Measurements from ENCODE around the gene FUT9.
"Not testable (repeated sequence)": the region's sequence is repeated elsewhere in the genome, so short reads cannot be mapped to it uniquely, and the experiment has no call there.

Gene FUT9

DNA sequence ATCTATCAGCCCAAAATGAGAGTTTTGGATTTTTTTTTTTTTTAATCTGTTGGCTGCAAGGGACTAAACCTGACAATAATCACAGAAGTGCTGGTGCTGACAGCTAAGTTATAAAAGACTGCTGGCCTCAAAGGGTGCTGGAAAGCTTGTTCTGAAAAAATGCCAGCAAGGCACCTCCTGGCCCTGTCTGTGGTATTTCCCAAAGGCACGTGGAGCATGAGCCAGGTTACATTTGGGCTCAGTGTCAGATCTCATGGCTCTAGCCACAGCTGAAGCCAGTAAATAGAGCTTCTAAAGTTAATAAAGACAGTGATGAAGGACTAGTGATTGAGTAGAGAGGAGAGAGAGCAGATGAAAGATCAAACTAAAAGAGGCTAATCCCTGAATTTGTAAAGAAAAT lies 178.9 kb downstream of the FUT9 start:
- DNase-seq = no peak

DNA sequence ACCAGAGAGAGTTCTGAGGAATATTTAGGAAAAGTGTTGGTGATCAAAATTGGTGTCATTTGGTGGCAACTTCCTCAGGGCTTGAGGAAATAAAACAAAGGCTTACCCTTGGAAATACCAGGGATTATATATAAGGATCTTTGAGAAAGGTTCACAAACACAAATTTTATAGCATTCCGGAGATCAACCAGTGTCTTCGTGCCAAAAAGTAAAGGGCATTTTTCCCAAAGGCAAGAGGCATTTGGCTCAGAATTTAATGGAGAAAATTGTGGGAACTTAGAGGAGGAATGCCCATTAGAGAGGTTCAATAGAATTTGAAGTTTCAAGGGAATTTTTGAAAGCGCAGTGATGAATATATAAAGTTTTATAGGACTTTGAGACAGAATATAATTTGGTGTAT lies 179.5 kb downstream of the FUT9 start:
- no peak for DNase-seq

DNA sequence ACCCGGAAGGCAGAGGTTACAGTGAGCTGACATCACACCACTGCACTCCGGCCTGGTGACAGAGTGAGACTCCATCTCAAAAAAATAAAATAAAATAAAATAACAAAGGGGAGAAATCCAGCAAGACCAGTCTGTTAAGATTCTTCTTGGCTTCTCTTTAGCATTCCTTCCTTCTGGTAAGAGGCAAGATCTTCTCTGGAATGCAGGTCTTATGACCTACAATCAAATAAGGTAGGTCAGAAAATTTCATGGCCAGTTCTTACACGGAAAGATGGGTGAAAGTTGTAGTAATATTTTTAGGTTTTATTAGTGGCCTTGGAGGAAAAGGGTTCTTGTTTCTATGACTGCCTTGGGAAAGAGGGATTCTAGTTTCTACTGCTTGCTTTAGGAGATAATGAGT lies 180.9 kb downstream of the FUT9 start:
- no peak for DNase-seq

DNA sequence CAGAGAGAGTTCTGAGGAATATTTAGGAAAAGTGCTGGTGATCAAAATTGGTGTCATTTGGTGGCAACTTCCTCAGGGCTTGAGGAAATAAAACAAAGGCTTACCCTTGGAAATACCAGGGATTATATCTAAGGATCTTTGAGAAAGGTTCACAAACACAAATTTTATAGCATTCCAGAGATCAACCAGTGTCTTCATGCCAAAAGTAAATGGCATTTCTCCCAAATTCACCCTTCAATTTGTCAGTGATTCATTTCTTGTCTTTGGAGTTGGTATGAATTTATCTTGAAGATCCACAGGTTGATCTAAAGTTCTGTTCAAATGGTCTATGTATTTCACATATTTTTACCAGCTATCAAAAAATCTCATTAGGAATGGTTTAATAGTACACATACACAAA lies 181.5 kb downstream of the FUT9 start:
- DNase-seq = no peak

DNA sequence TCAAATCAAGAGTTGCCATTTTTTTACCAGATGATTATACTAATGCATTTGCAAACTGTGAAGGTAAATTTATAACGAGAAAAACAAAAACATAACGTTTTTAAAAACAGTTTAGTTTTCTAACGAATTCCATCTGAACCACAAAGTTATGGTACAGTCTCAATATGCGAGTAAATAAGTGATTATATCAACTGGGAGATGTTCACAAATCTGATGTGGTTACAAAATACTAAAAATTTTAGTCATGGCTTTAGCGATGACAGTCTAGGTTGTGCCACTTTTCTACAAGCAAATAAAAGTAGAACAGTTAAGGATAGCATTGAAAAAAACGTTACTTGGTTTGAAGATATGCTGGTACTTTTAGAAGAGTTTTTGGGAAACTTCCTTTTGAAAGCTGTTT lies 186.8 kb downstream of the FUT9 start:
- DNase-seq = no peak

DNA sequence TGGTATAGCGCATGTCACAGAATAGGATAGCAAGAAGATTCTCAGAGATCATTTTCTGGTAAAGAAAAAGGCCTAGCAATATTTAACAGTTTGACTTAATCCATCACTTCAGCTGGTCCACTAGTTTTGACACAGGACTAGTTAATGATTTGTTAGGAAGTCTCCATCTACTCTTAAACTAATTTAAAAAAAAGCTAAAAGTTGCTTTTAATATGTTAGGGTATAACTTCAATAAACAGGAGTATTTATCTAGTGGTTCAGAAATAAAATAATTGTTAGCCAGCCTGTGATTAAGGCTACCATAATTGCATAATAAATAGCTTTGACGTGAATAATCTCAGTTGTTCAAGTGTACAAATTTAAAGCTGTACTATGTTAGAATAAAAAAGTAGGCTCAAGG lies 195.6 kb downstream of the FUT9 start:
- no peak for DNase-seq

DNA sequence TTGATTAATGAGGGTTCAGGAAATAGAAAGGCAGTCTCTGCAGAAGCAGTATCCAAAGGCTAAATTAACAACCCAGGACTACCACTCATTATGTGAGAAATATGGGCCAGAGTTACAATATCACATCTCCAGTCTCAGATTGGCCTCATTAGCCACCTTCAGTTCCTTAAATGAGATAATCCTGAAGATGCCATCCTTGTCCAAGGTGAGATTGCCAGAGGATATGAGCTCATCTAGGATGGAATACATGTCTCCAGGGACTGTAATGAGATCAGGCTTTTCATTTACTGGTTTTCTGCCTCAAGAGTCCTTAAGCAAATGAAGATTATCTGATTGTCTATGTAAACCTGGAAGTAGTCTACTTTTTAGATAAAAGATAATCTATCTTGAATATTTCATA lies 196.3 kb downstream of the FUT9 start:
- DNase-seq = no peak

DNA sequence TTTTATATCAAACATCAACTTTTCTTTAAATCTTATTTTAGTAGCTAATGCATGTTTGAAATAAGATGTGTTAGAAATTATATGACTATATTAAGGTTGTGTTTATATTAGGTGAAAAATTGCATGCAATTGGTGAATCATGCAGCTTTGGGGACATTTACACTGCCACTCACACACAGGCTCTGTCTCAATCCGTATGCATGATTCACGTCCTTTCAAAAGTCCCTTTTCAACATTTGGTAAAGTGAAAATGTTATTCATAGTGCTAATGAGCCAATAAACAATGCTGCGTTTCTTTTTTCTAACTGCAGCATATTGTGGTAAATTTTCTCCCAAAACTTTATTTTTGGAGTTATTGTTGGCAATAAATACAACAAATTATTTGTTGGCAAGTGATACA lies 198.0 kb downstream of the FUT9 start:
- DNase-seq = no peak

DNA sequence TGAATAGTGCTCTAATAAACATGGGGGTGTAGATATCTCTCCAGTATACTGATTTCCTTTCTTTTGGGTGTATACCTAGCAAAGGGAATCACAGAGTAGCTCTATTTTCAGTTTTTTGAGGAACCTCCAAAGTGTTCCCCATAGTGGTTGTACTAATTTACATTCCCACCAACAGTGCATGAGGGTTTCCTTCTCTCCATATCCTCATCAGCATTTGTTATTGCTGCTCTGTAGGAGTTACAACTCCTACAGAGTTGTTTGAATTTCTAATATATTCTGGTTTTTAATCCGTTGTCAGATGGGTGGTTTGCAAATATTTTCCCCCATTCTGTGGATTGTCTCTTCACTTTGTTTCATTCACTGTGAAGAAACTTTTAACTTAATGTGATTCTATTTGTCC lies 207.9 kb downstream of the FUT9 start:
- DNase-seq = no peak

DNA sequence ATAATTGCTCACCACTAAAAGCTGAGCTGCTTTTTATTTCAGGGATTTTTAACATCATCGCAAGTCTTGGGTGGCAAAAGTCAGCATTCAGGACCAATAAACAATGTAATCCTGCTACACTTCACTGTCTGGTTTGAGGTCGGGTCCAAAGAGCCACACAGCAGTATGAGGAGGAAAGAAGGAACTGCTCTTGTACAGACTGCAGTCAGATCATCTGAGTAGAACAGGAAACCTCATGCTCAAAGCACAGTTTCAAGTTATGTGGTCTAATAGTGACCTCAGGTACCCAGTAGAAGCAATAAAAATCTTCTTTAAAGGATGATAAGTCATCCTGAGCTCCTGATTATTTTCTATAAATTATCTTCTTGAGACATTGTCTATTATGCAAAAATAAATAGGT lies 211.4 kb downstream of the FUT9 start:
- no peak for DNase-seq

DNA sequence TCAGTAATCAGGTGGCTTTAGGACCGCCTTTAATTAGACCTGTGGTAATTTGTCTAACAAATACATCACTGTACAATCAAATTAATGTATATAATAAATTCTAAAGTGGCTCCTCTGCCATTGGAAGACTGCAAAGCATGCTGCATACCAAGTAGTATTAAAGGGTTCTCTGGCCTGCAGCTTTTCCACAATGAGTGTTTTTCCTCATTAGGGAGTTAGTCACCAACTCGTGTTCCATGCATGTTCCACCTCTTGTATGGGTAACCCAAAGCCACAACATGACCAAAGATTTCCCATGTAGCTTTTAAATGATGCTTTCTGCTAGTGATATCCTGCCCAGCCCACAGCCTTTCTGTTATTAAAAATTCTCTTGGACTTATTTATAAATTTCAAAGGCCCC lies 218.7 kb downstream of the FUT9 start:
- no peak for DNase-seq

DNA sequence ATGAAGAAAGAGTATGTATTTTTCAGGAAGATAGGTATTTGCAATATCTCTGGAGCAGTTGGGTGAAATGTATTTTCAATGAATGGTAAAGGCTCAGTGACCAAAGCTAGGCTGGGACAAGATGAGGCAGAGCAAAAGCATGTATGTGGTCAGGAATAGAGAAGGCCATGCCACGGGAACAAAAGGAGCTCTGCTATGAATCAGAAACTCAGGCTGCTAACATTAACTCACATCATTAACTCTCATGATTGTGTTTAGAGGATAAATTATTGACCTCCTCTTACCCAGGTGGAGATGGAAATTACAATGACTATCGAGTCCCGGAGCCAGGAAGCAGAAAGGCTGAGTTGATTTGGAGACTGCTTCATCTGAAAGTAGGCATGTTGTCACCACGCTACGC lies 220.2 kb downstream of the FUT9 start:
- DNase-seq = no peak

DNA sequence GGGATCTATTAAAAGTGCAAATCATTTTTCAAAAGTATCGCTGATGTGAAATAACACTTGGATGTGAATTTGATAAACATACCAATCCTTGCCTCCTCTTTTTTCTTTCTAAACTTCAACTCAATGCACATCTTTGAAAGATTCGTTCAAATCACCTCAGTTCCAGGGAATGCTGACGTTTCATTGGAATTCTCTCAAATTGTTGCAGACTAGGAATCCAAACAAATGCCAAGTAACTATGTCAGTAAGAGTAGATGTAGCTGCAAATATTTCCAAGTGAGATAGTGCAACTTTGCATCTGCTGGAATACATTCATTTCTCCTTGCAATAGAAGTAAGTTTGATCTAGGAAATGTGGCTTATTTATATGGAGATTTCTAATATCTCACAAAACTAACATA lies 220.7 kb downstream of the FUT9 start:
- no peak for DNase-seq

DNA sequence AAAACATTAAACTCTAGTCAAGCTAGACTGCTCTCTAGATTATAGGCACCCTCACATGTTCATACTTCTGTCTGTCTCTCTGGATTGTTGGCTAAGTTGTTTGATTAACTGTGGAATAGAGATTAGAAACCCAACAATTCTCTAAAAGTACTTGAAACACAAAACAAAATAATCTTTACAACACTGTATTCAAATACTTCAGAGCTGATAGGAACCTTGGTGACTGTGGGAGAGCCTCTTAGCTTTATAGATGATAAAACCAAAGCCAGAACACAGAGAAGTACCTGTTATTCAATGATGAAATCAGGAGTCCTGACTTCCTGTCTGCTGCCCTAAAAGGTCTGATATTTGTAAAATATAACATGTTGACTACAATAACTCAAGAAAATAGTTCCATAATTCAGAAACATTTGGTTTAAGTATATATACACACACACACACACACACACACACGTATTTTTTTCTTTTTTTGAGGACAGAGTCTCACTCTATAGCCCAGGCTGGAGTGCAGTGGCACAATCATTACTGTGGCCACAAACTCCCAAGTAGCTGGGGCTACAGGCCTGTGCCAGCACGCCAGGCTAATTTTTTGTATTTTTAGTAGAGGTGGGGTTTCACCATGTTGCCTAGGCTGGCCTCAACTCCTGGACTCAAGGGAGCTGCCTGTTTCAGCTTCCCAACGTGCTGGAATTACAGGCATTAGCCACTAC lies 222.0 kb downstream of the FUT9 start:
- DNase-seq = no peak

DNA sequence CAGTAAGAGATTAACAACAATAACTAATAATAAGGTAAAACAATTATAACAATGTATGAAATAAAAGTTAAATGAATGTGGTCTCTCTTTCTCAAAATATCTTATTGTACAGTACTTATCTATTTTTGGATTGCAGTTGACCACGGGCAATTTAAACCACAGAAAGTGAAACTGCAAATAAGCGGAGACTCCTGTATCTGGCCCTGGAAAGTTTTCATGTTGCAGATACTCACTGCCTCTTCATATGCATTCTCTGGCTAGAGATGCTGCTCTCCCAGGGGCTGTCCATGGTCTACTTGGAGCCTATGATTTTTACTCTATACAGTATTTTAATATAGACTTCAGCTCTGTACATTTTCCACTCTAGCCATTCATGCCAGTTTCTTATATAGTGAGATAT lies 230.8 kb downstream of the FUT9 start:
- no peak for DNase-seq

DNA sequence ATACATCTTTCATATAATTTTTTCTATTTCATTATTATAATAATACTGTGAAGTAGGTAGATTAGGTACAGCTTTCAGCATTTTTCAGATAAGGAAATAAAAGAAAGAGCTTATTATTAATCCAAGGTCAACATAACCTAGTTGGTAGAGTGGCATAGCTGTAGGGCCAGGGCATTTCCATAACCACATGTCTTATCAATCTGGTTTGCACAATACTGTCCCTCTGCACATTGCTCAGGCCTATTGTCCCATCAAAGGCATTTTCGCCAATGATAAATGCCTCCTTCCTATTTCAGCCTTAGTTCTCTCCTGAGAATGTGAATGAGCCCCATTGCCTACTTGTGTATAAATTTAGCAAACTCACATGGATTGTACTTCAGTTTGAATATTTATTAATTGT lies 234.0 kb downstream of the FUT9 start:
- DNase-seq = no peak

DNA sequence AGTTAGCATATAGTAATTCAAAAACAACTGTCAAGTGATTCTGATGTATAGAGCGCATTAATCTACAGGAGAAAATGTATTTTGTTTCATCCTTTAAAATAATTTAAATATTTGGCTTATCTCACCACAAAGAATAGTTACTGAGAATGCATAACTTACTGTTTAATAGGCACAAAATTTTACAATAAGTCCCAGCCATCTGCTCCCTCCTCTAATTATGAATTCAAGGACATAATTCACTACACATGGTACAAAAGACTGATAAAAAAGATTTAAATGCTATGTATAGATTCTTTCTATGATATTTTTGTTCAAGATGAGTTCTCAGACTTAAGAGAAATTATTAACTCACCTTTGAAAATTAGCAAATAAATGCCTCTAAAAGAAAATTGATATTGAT lies 242.0 kb downstream of the FUT9 start:
- DNase-seq = no peak

DNA sequence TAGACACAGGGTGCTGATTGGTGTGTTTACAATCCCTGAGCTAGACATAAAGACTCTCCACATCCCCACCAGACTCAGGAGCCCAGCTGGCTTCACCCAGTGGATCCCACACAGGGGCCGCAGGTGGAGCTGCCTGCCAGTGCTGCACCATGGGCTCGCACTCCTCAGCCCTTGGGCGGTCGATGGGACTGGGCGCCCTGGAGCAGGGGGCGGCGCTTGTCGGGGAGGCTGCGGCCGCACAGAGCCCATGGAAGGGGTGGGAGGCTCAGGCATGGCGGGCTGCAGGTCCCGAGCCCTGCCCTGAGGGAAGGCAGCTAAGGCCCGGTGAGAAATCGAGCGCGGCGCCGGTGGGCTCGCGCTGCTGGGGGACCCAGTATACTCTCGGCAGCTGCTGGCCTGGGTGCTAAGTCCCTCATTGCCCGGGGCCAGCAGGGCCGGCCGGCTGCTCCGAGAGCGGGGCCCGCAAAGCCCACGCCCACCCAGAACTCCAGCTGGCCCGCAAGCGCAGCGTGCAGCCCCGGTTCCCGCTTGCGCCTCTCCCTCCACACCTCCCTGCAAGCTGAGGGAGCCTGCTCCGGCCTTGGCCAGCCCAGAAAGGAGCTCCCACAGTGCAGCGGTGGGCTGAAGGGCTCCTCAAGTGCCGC lies 245.1 kb downstream of the FUT9 start:
- not testable (repeated sequence) for DNase-seq

Measured in CD4-positive, alpha-beta T cell treated with Interleukin-10 for 1 hour (primary cell).